ENCODE measurements around the gene RAB44.
A peak's percentile ranks its signal among the peaks of the same experiment; 100 is the strongest.
"Not testable (repeated sequence)": the region's sequence is repeated elsewhere in the genome, so short reads cannot be mapped to it uniquely, and the experiment has no call there.

Gene RAB44

DNA sequence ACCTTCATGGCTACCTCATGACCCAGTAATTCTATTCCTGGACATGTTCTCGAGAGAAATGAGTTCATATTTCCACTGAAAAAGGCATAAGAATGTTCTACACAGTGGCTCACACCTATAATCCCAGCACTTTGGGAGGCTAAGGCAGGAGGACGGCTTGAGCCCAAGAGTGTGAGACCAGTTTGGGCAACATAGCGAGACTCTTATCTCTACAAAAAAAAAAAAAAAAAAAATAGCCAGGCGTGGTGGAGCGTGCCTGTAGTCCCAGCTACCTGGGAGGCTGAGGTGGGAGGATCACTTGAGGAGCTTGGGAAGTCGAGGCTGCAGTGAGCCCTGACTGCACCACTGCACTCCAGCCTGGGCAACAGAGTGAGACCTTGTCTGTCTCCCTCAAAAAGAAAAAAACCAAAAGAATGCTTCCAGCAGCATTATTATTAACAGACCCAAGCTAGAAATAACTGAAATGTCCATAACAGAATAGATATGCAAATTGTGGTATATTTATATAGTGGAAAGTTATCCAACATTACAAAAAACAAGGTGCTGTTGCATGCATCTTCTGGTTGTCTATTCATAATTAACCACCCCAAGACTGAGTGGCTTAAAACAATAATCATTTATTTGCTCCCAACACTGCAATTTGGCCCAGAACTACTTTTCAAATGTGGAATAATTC lies 9.4 kb upstream of the RAB44 start:
- no peak for DNase-seq

GRCh38 chr6:36688739-36689075 lies 8.9 kb upstream of the RAB44 start:
- no peak for DNase-seq

DNA sequence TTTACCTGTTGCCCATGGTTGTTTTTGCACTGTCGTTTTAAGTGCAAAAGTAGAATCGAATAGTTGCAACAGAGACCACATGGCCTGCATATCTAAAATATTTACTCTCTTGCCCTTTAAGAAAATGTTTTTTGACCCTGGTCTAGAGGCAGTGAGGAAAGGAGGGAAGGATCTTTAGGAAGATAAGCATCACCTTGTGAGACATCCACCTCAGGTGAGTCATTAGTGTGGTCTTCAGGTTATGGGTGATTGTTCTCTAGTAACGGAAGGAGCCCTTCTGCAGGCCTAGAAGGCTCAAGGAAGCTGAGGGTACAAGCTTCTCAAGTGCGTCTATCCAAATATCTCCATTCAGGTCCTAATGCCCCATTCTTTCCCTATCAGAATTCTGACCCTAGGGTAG lies 6.6 kb upstream of the RAB44 start:
- no peak for DNase-seq

DNA sequence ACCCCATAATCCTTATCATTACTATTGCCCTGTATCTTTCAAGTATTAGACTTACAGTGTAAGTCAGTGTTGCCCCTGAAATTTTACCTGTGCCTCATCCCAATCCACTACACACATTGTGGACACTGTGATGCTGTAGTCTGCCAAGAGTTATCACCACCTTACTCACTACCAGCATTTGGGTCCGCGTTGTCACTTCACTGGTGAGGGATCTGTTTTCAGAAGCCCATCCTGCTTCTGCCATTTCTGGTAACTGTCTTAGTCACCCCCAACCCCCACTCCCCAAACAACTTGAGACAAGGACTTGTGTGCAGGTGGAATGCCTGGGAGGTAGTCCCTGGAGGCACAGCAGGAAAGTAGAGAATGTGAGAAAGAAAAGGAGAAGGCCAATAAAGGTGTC lies 6.0 kb upstream of the RAB44 start:
- DNase-seq: no peak

DNA sequence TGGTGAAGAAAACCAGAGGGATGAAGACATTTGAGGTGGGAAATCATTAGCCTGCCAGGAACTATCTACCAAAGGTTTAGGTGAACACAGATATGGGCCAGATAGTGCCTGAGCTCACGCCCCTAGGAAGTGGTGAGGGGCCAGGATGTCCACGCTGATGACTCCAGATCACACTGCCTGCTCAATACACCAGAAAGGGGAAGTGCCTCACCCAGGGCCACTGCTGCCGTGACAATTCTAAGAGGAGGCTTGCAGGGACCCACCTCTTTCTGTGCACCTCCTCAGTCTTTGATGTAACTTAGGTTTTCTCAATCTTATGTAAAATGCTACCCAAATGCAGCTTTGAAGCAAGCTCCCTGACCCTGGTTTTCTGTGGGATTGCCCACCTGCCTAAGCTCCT lies 5.4 kb upstream of the RAB44 start:
- no peak for DNase-seq

DNA sequence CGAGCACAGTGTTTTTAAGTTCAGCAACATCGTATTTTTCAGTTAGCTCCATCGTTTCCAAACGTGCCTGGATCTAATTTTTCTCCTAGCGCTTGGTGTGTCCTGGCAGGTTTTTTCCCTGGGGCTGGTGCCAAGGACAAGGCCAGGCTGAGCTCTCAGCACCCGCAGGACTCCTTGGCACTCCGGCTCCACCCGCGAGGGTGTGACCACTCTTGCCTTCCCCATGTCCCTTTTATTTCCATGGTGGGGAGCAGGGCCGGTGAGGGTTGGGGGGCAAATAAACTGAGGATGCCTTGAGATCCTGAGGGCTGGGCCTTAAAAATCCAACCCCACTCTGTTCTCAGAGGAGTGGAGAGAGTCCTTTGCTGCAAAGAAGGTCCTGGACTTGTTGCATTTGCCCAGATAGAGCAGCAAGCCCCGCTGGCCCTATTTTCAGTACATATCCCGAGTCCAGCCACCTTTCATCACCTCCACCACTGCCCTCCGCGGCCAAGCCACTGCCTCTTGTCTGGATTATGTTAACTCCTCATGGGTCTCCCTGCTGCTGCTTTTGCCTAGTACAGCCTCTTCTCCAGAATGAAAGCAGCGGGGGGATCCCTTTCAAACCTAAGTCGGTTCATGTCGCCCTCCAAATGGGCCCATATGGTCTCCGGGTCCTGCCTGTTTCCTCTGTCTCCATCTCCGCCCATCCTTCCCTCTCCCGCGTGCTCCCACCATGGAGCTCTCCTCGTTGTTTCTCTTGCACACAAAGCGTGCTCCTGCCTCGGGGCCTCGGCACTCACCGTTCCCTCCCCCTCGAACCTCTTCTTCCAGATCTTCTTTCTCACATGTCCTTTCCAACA lies 4.5 kb upstream of the RAB44 start:
- no peak for DNase-seq

GRCh38 chr6:36694616-36695015 lies 3.0 kb upstream of the RAB44 start:
- no peak for DNase-seq

DNA sequence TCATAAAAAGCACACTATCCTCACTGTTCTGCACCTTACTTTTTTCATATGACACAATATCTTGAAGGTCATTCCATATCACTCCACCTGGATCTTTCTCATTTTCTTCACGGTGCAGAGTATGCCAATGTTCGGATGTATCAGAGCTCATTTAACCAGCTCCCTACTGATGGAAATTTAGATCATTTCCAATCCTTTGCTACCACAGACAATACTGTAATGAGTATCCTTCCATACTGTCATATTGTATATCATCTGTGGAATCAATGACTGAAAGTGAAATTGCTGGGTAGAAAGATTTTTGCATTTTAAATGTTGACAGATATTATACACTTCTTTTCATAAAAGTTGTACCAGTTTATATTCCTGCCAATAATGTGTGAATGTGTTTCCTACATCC lies 2.2 kb upstream of the RAB44 start:
- DNase-seq: no peak

- DNase-seq: no peak
These were observed 570 bp downstream of the RAB44 start for GRCh38 chr6:36698196-36698595.

DNA sequence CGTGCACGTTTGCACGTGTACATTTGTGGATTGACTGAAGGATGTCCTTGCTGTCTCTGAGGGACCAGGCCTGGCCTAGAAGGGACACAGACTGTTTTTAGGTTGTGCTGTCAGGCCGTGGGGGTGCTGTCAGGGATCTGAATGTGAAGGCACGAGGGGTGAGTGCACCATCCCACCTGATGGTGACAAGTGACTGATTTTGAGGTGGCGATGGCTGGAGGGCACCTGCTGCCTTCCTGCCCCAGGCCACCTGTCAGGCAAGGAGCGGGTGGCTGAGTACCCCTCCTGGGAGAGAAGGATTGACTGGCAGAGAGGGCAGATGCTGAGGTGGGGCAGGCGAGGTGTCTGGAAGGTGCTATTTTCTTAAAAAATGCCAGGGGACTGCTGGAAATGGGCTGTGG lies 1.2 kb downstream of the RAB44 start:
- DNase-seq: no peak

DNA sequence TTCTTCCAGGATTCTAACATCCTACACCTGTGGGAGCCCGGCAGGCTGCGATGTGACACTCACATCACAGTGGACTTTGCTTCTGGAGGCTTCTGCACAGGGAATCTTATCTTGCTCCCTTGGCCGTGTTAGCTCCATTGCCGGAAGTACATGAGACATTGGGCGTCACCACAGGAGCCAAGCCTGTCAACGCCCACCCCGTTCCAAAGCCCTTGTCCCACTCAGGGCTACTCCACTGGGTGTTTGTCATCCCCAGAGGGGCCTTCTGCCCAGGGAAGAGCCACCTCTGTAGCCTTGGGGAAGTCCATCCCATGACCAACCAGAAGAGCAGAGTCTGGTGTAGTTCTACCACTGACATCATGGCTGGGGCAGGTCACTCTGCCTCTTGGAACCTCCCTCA lies 1.7 kb downstream of the RAB44 start:
- no peak for DNase-seq

DNA sequence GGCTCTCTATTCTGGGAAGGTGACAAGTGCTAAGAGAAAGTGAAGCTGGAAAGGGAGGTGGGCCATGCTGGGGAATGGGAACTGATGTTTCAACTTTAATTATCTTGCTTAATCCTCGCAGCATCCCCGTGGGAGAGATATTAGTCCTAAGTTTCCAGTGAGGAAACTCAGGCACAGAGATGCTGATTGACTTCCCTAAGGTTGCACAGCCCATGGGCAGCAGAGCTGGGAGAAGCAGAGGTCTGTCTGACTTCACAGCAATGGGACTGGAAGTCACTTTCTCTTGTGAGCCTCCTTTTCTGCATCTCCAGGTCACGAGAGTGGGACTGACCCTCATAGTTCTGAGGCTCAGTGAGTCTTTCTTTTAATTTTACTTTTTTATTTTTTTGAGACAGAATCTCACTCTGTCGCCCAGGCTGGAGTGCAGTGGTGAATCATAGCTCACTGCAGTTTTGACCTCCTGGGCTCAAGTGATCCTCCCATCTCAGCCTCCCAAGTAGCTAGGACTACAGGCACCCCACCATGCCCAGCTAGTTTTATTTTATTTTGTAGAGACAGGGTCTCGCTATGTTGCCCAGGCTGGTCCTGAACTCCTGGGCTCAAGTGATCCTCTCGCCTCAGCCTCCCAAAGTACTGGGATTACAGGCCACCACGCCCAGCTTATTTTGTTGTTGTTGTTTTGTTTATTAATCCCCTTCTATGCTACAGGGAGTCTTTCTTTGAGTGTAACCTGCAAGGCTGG lies 2.6 kb downstream of the RAB44 start:
- DNase-seq: no peak

DNA sequence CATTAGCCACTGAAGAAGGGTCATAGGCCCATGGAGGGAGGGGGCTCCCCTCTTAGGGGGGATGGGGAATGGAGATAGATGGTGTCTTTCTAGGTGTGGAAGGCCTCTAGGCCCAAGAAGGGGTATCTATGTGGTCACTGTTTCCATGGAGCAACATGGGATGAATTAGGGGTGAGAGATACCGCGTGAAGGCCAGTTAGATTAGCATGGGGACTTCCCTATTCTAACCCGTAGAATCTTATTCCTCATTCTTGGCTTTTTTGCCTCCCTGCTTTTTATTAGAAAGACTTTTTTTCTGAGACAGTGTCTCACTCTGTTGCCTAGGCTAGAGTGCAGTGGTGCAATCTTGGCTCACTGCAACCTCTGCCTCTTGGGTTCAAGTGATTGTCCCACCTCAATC lies 3.2 kb downstream of the RAB44 start:
- DNase-seq: no peak

- DNase-seq: peak in 1 of 3 experiments; percentile 10
These were observed 3.9 kb downstream of the RAB44 start for GRCh38 chr6:36701401-36701991.

DNA sequence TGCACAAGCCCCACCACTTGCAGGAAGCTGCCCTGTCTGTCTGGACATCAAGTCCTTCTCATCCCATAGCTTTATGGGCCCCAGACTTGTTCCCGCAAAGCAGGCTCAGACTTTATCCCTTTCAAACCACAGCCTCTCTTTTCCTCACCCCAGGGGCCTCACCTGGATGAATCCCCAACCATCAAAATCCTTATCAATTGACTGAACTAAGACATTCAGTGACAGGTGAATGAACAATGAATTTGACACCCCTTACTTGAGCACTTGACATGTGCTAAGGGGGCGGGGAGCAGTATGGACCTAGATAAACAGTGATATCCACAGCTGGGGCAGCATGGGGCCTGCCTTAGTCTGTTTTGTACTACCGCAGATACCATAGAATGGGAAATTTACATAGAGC lies 5.0 kb downstream of the RAB44 start:
- DNase-seq: no peak

GRCh38 chr6:36703081-36703606 lies 5.5 kb downstream of the RAB44 start:
- no peak for DNase-seq

GRCh38 chr6:36703982-36704381 lies 6.4 kb downstream of the RAB44 start:
- DNase-seq: no peak

- DNase-seq: not testable (repeated sequence)
These were observed 7.4 kb downstream of the RAB44 start for GRCh38 chr6:36704961-36705577.

DNA sequence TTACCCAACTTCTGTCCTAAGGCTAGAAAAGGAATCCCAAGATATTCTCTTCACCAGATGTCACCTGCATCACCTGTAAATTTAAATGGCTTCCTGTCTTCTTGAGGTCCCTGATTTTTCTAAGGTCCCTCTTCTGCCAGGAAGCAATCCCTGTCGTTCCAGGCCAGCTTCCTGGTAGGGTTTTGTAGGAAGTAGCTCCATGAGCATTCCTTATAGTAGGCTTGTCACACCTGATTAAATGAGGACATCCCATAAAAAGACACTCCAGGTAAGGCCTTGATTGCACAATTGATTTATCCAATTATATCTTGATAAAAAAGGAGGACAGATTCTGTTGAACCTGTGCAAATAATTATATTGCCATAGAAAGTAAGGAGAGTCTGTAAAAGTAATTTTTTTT lies 8.7 kb downstream of the RAB44 start:
- no peak for DNase-seq

GRCh38 chr6:36712816-36713215 lies 15.2 kb downstream of the RAB44 start:
- no peak for DNase-seq

- no peak for DNase-seq
These were observed 16.2 kb downstream of the RAB44 start for GRCh38 chr6:36713846-36714245.

DNA sequence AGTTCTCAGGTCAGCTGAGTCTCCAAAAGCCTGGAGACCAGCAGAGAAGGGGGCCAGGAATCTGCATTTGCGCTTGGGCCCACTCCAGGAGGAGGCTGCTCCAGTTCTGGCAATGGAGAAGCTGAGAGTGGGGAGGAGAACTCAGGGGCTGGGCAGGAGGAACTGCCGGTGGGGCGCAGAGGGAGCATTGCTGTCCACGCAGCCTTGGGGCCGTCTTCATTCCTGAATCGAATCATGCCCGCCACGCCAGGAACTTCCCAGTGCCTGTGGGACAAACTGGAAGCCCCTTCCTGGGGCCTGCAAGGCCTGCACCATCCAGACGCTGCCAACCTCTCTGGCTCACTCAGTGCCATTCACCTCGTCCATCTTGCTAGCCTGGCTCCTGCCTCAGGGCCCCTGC lies 16.9 kb downstream of the RAB44 start:
- DNase-seq: no peak

- no peak for DNase-seq
These were observed 17.8 kb downstream of the RAB44 start for GRCh38 chr6:36715469-36715868.

Data from NCI-H1417 (cell line).